ENCODE data around the gene CTDSP1. TPM values are rescaled to one million over a fixed set of nuclear protein-coding genes. Genes with fewer than 3 reads are reported as not detected.

CTDSP1 gene, protein sequence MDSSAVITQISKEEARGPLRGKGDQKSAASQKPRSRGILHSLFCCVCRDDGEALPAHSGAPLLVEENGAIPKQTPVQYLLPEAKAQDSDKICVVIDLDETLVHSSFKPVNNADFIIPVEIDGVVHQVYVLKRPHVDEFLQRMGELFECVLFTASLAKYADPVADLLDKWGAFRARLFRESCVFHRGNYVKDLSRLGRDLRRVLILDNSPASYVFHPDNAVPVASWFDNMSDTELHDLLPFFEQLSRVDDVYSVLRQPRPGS
- 41.2 and 56.1 TPM in 2 replicates for total RNA-seq

DNA sequence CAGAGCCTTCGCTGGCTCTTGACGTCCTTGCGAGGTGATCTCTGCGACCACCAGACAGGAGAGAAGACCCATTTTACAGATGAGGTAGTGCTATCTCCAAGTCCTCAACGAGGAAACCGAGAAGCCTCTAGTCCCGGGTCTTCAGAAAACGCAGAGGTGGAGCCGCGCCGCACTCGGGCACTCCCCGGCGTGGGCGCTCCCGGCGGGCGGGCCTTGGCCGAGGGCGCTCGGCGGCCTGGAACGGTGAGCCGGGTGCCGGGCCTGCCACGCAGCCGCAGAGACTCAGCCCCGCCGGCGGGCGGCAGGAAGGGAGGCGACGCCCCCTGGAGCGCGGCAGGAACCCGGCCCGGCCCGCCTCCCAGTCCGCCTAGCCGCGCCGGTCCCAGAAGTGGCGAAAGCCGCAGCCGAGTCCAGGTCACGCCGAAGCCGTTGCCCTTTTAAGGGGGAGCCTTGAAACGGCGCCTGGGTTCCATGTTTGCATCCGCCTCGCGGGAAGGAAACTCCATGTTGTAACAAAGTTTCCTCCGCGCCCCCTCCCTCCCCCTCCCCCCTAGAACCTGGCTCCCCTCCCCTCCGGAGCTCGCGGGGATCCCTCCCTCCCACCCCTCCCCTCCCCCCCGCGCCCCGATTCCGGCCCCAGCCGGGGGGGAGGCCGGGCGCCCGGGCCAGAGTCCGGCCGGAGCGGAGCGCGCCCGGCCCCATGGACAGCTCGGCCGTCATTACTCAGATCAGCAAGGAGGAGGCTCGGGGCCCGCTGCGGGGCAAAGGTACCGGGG lies at the start of gene CTDSP1:
TSS of gene CTDSP1 (plus strand) at position 478 of the 776 bp plus-strand sequence. CDS start at position 701, 223 bp downstream.

DNA sequence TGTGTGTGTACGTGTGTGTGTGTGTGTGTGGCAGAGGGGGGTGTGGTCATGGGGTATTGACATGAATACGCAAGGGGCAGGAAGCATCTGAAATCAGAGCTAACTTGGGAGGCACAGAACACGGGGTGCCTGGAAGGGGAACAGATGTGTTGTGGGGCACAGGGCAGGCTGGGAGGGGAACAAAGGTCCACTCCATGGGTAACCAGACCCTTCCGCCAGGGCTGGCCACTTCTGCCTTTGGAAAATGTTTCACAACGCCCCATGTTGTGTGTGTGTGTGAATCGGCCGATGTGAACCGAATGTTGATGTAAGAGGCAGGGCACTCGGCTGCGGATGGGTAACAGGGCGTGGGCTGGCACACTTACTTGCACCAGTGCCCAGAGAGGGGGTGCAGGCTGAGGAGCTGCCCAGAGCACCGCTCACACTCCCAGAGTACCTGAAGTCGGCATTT lies 17.7 kb upstream of the CTDSP1 start, which contains the start of gene SLC11A1:
TSS of gene SLC11A1 (plus strand) at position 358 of the 451 bp plus-strand sequence. CDS start 96 bp downstream, outside the sequence.

DNA sequence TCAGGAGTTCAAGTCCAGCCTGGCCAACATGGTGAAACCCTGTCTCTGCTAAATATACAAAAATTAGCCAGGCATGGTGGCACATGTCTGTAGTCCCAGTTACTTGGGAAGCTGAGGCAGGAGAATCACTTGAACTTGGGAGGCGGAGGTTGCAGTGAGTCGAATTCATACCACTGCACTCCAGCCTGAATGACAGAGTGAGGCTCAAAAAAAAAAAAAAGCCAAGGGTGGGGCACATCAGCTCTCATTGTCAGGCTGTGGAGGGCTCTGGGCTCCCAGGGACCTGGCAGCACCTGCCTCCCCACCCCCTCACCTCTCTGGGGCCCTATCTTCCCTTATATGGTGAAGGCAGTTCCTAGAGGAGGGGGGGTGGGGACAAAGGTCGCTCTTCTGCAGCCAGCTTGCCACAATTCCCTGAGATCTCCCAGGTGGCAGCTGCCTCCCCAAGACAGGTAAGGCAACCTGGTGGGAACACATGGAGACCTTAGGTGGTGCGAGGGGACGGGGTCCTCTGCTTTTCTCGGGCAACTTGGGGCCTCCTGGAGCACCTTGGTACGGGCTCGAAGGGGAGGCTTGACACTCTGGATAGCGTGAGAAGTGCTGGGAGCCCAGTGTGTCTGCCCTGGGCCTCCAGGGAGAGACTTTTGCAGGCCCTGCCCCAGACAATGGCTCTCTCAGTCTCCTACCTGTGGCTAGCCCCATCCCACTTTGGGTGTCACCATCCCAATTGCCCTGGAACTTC lies 19.2 kb downstream of the CTDSP1 start, which contains the start of gene VIL1:
TSS of gene VIL1 (plus strand) at position 407 of the 742 bp plus-strand sequence. CDS start 4,656 bp downstream, outside the sequence.

Other genes starting within 250 kb of the CTDSP1 start
- not detected in 2 replicates for gene CXCR1, start 232.9 kb upstream of the CTDSP1 start, total RNA-seq
- gene ARPC2, start 182.7 kb upstream of the CTDSP1 start, total RNA-seq, result 269 and 279 TPM in 2 replicates
- 0.14 and 0.37 TPM in 2 replicates for gene GPBAR1, start 138.9 kb upstream of the CTDSP1 start, total RNA-seq
- gene AAMP, start 129.7 kb upstream of the CTDSP1 start, total RNA-seq, result 133 and 156 TPM in 2 replicates
- 27.6 and 28.9 TPM in 2 replicates for gene PNKD, start 129.3 kb upstream of the CTDSP1 start, total RNA-seq
- gene TMBIM1, start 107.4 kb upstream of the CTDSP1 start, total RNA-seq, result 144 and 208 TPM in 2 replicates
- 0.14 TPM in 1 of 2 replicates, not detected in the other for gene CATIP, start 43.0 kb upstream of the CTDSP1 start, total RNA-seq
- 0.14 and 0.28 TPM in 2 replicates for gene SLC11A1, start 17.6 kb upstream of the CTDSP1 start, total RNA-seq
- gene VIL1, start 19.3 kb downstream of the CTDSP1 start, total RNA-seq, result not detected in 2 replicates
- 6.5 and 10.7 TPM in 2 replicates for gene USP37, start 168.5 kb downstream of the CTDSP1 start, total RNA-seq
- 29.2 and 32.7 TPM in 2 replicates for gene CNOT9, start 169.0 kb downstream of the CTDSP1 start, total RNA-seq
- 1.8 TPM in 2 replicates for gene PLCD4, start 208.0 kb downstream of the CTDSP1 start, total RNA-seq